ENCODE data around the gene KRTAP12-3. TPM values are rescaled to one million over a fixed set of nuclear protein-coding genes. Genes with fewer than 3 reads are reported as not detected.

Gene KRTAP12-3
- total RNA-seq, 2 donors from 2014 or later, result not detected

GRCh38 chr21:44697811-44698734 is 40.3 kb downstream of the KRTAP12-3 start:
- no peaks in the 10 kb centered on the region for H3K27me3 ChIP-seq
- TF ChIP-seq CTCF (IDR thresholded peaks at IDR 0.05), result no peak
- peak; percentile 44 for DNase-seq (ENCODE audit: low spot score)

GRCh38 chr21:44699502-44700001 is 41.8 kb downstream of the KRTAP12-3 start:
- peak; percentile 26 for DNase-seq (ENCODE audit: low spot score)
- H3K4me1 ChIP-seq, result no peaks in the 10 kb centered on the region
- no peak overlapping the region for H3K4me3 ChIP-seq
- no peak overlapping the region for H3K27ac ChIP-seq
- H3K27me3 ChIP-seq, result no peaks in the 10 kb centered on the region
- TF ChIP-seq CTCF (IDR thresholded peaks at IDR 0.05), result no peak
- no peaks in the 10 kb centered on the region for H3K9me3 ChIP-seq
- H3K36me3 ChIP-seq, result no peaks in the 10 kb centered on the region

More at GRCh38 chr21:44697811-44698734, 40.3 kb downstream of the KRTAP12-3 start:
- Histone ChIP-seq H3K9me3 (peaks cover 5 to 12% of the 10 kb centered on the region in 2 donors), H3K27ac (no peak overlapping the region), H3K4me3 (no peak overlapping the region), H3K36me3 (no peaks in the 10 kb centered on the region), H3K4me1 (no peaks in the 10 kb centered on the region)

GRCh38 chr21:44700101-44701022 is 42.6 kb downstream of the KRTAP12-3 start:
- Histone ChIP-seq H3K4me3 (no peak overlapping the region), H3K9me3 (no peaks in the 10 kb centered on the region), H3K4me1 (no peaks in the 10 kb centered on the region), H3K27me3 (no peaks in the 10 kb centered on the region), H3K36me3 (no peaks in the 10 kb centered on the region), H3K27ac (no peak overlapping the region)
- DNase-seq (ENCODE audit: low spot score), result peak; percentile 38
- TF ChIP-seq CTCF (IDR thresholded peaks at IDR 0.05), result no peak

GRCh38 chr21:44701023-44701400 is 43.3 kb downstream of the KRTAP12-3 start:
- no peak for TF ChIP-seq CTCF (IDR thresholded peaks at IDR 0.05)
- Histone ChIP-seq H3K9me3 (no peaks in the 10 kb centered on the region), H3K27me3 (no peaks in the 10 kb centered on the region), H3K4me1 (no peaks in the 10 kb centered on the region), H3K4me3 (no peak overlapping the region), H3K36me3 (no peaks in the 10 kb centered on the region), H3K27ac (no peak overlapping the region)
- peak; percentile 21 for DNase-seq (ENCODE audit: low spot score)

GRCh38 chr21:44701541-44701940 is 43.8 kb downstream of the KRTAP12-3 start:
- no peak for TF ChIP-seq CTCF (IDR thresholded peaks at IDR 0.05)
- DNase-seq (ENCODE audit: low spot score), result peak; percentile 21
- peaks cover 0 to 5% of the 10 kb centered on the region in 2 donors for H3K27me3 ChIP-seq

More at GRCh38 chr21:44701541-44701940, 43.8 kb downstream of the KRTAP12-3 start:
- Histone ChIP-seq H3K4me3 (no peak overlapping the region), H3K36me3 (no peaks in the 10 kb centered on the region), H3K9me3 (no peaks in the 10 kb centered on the region), H3K27ac (no peak overlapping the region), H3K4me1 (no peaks in the 10 kb centered on the region)
